Ramos (cell line): ENCODE measurements around the gene SFTPD.
"Not testable (repeated sequence)": the region's sequence is repeated elsewhere in the genome, so short reads cannot be mapped to it uniquely, and the experiment has no call there.

Source experiments
- in situ Hi-C: fragments of 300-500 bp; cut with MboI; formaldehyde crosslinking; loops from one replicate; pipeline ENCODE4 v1.14.3; 2022; ENCODE audit warnings: low sequenced_read_pairs; ENCODE audit not compliant: unreplicated experiment

The SFTPD gene

GRCh38 chr10:79928028-79928583, 20.8 kb downstream of the SFTPD start:
- in situ Hi-C loops, result no loop called here

GRCh38 chr10:79927111-79927828, 21.6 kb downstream of the SFTPD start:
- in situ Hi-C loops, result no loop called here

- in situ Hi-C loops, result no loop called here
These were observed 22.9 kb downstream of the SFTPD start for GRCh38 chr10:79926037-79926436.

DNA sequence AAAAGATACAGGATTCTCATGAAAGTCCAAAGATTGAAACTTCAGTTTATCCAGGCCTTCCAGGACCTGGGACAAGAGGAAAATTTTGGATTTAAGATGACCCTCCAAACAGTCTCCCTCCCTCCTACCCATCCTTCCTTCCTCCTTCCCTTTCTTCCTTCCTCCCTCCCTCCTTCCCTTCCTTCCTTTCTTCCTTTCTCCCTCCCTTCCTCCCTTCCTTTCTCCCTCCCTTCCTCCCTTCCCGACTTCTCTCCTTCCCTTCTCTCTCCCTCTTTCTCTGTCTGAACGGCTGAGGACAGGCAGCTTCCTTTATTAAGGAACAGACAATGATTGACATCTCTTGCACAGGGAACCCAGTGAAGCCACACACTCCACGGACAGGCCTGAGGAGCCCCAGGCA, 23.3 kb downstream of the SFTPD start:
- in situ Hi-C loops, result no loop called here

DNA sequence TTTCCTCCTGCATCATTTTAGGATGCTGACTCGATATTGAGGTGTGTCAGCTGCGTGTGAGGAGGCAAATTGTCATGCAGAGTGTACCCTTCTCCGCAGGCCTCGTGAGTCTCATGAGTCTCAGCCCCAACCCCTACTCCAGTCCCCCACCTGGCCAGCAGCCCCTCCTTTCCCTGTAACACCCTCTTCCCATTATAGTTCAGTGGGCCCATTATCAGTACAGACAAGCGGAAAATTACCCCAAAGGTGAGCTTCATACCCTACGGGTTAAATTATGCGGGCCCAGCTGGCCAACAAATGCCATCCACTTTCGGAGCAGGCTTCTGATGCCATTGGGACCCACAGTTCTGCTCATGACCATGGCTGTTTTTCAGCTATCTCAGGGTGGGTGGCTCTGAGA, 25.2 kb downstream of the SFTPD start:
- in situ Hi-C loops, result no loop called here

GRCh38 chr10:79923145-79923544, 25.8 kb downstream of the SFTPD start:
- in situ Hi-C loops, result no loop called here

GRCh38 chr10:79922011-79922412, 26.9 kb downstream of the SFTPD start:
- in situ Hi-C loops, result not testable (repeated sequence)

GRCh38 chr10:79915838-79916237, 33.1 kb downstream of the SFTPD start:
- in situ Hi-C loops, result not testable (repeated sequence)

DNA sequence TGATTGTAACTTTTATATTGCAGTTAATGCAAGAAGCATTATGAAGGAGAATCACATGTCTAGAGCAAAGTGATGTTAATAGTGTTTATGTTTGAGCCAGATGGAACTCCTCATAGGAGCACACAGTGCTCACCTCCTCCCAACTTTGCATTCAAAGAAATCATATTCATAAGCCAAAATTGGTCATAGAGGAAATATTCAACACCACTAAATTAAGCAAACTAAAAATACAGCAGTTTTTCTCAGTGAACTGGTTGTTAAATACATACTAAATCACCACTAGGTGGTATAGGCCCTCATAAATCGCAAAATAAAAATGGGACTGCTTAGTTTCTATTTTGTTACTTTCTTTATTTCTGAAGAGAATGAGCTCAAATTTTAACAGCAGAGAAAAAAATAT, 34.4 kb downstream of the SFTPD start:
- in situ Hi-C loops, result not testable (repeated sequence)

DNA sequence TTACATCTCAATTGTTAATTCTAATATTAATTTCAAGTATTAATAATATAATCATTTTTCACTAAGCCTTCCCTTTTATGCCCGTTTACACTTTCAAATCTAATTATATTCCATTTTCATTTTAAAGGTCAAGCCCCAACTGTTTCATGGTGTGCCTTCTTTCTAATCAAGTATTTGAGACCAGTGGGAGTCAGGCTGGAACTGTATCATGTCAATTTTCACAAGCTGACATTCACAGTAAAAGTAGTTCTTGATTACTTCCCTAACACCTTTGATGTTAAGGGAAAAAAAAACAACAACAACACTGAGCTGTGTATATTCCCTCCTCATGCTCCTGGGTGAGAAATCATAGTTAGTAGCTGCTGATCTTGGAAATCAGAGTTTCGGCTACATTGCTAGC, 38.1 kb downstream of the SFTPD start:
- in situ Hi-C loops, result no loop called here

DNA sequence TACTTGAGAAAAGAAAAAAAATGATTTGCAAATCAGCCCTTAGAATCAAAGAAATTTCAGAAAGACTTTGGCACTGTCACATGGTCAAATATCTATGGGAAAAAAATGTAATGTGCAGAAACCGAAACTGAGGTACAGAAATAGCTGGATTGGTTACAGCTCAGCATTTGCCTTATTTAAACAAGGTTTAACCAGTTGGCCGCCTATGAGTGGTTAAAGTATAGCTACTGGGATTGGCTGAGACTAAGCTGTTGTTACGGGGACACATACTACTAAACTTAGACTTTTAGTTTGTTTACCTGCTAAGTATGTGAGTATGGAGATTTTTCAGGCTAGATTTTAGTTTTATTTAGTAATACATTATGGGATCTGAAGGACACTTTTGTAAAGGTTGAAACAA, 38.6 kb downstream of the SFTPD start:
- in situ Hi-C loops, result no loop called here

DNA sequence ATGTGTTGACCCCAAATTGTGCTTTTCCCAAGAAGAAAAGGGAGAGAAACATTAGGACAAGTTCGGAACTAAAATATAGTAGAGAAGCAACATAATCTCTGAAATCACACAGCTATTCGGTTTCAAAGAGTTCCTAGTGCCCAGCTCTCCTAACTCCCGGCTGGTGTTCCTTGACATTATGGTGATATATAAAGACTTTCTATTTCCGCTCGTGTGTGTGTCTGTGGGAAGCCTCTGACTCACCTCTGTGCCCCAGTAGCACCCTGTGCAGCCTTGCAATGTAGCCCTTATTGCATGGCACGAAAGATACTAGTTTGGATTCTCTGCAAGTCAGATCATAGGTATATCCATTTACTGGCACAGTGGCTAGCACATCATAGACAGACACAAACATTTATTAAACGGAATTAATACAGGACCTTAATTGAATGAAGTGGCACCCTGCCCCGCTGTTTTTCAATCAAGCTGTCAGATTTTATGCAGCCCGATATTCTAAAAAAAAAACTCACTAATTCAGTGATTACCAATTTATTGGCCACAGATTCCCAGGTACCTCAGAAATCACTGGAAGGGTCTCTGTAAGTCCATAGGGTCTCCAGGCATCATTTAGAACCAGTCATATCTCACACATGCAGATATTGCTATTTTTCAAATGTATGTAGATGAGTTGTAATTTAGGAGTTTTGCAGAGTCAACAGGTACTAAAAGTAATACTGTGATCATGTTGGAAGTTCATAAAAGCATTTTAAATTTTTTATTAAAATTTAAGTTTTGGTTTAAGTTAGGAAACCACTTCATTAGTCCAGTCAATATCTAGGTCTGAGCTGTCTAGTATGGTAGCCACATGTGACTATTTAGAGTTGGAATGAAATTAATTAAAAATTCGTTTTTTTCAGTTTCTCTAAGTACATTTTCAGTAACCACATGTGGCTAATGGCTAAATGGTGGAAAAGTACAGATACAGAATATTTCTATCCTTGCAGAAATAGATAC, 43.3 kb downstream of the SFTPD start:
- in situ Hi-C loops, result no loop called here

GRCh38 chr10:79904671-79905321, 44.1 kb downstream of the SFTPD start:
- in situ Hi-C loops, result no loop called here

- in situ Hi-C loops, result not testable (repeated sequence)
These were observed 47.3 kb downstream of the SFTPD start for GRCh38 chr10:79901571-79901970.

GRCh38 chr10:79898597-79899325, 50.1 kb downstream of the SFTPD start:
- in situ Hi-C loops, result no loop called here

- in situ Hi-C loops, result not testable (repeated sequence)
These were observed 56.0 kb downstream of the SFTPD start for GRCh38 chr10:79892896-79893295.

- in situ Hi-C loops, result no loop called here
These were observed 58.4 kb downstream of the SFTPD start for GRCh38 chr10:79890469-79890868.

- in situ Hi-C loops, result not testable (repeated sequence)
These were observed 59.9 kb downstream of the SFTPD start for GRCh38 chr10:79888984-79889383.
